Hematopoietic multipotent progenitor cell (in vitro differentiated cells): ENCODE measurements around the gene CD7. TPM values are rescaled to one million over a fixed set of nuclear protein-coding genes. Genes with fewer than 3 reads are reported as not detected.
A peak's percentile ranks its signal among the peaks of the same experiment; 100 is the strongest.

ENCODE experiments used
- DNase-seq, 3 donors: peaks; one replicate each; pipeline ENCODE4 v3.0.0-alpha.2; 2011 to 2015; ENCODE audit warnings: low read depth in 2 of 3, low spot score in 2 of 3
- total RNA-seq: library from RNA; depleted of rRNA; stranded (reverse); fragments of >200 nt; gene quantifications from one replicate; pipeline ENCODE4 v1.2.3, GENCODE V29; 2012

The CD7 gene
- total RNA-seq, 1 donor: 1.9 TPM

GRCh38 chr17:82329683-82330321, 12.4 kb upstream of the CD7 start:
- no peak for DNase-seq

- no peak for DNase-seq
These were observed 11.6 kb upstream of the CD7 start for GRCh38 chr17:82328994-82329507.

GRCh38 chr17:82328141-82328993, 11.0 kb upstream of the CD7 start:
- no peak for DNase-seq

- no peak for DNase-seq
These were observed 10.3 kb upstream of the CD7 start for GRCh38 chr17:82327757-82328140.

GRCh38 chr17:82327289-82327688, 9.9 kb upstream of the CD7 start:
- no peak for DNase-seq

- DNase-seq: no peak
These were observed 8.1 kb upstream of the CD7 start for GRCh38 chr17:82325286-82326180.

- no peak for DNase-seq
These were observed 7.3 kb upstream of the CD7 start for GRCh38 chr17:82324566-82325285.

GRCh38 chr17:82323514-82324234, 6.3 kb upstream of the CD7 start:
- DNase-seq: no peak

GRCh38 chr17:82322526-82323453, 5.4 kb upstream of the CD7 start:
- DNase-seq: no peak

- DNase-seq: no peak
These were observed 4.6 kb upstream of the CD7 start for GRCh38 chr17:82321947-82322466.

- DNase-seq: peak in 1 of 3 donors; percentile 46
These were observed 3.8 kb upstream of the CD7 start for GRCh38 chr17:82320956-82321927.

- no peak for DNase-seq
These were observed 2.9 kb upstream of the CD7 start for GRCh38 chr17:82320140-82320840.

- no peak for DNase-seq
These were observed 2.2 kb upstream of the CD7 start for GRCh38 chr17:82319619-82320062.

GRCh38 chr17:82318772-82319606, 1.6 kb upstream of the CD7 start:
- no peak for DNase-seq

GRCh38 chr17:82318169-82318498, 726 bp upstream of the CD7 start:
- no peak for DNase-seq
